Measurements from ENCODE around the gene CCBE1.
"Not testable (repeated sequence)": the region's sequence is repeated elsewhere in the genome, so short reads cannot be mapped to it uniquely, and the experiment has no call there.

The CCBE1 gene

GRCh38 chr18:59528866-59529265 lies 168.4 kb downstream of the CCBE1 start:
- H3K36me3 ChIP-seq (ENCODE audit: control insufficient read depth, insufficient read depth, low read length): no peaks in the 10 kb centered on the region
- no peak overlapping the region for H3K4me3 ChIP-seq (ENCODE audit: low read length)
- H3K27ac ChIP-seq (ENCODE audit: low read depth, low read length): no peak overlapping the region
- H3K9ac ChIP-seq (ENCODE audit: low read length): no peak overlapping the region
- no peaks in the 10 kb centered on the region for H3K4me1 ChIP-seq (ENCODE audit: control insufficient read depth, insufficient read depth, low read length)
- H3K27me3 ChIP-seq (ENCODE audit: control insufficient read depth, insufficient read depth, low read length): no peaks in the 10 kb centered on the region

GRCh38 chr18:59520562-59521355 lies 176.5 kb downstream of the CCBE1 start:
- H3K27me3 ChIP-seq (ENCODE audit: control insufficient read depth, insufficient read depth, low read length): no peaks in the 10 kb centered on the region
- H3K36me3 ChIP-seq (ENCODE audit: control insufficient read depth, insufficient read depth, low read length): no peaks in the 10 kb centered on the region
- no peak overlapping the region for H3K4me3 ChIP-seq (ENCODE audit: low read length)
- H3K9ac ChIP-seq (ENCODE audit: low read length): no peak overlapping the region
- H3K4me1 ChIP-seq (ENCODE audit: control insufficient read depth, insufficient read depth, low read length): peaks cover 14% of the 10 kb centered on the region
- no peak overlapping the region for H3K27ac ChIP-seq (ENCODE audit: low read depth, low read length)

DNA sequence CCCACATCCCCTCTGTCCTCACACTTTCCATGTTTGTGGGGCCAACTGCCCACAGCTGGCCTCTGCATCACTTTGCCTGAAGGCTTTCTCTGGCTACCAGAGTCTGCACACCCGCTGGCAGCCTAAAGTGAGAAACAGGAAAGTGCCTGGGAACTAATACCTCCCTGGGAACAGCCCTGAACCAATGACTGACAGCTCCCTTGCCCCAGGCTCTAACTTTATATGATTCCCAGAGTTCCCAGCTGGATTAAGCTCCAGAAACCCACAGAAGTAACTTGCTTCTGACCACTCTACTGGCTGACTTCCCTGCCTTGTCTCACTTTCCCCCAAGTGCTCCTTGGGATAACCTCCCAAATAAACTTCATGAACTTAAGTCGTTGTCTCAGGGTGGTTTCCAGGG lies 178.5 kb downstream of the CCBE1 start:
- Histone ChIP-seq H3K9ac (ENCODE audit: low read length) (no peak overlapping the region), H3K4me1 (ENCODE audit: control insufficient read depth, insufficient read depth, low read length) (peaks cover 23% of the 10 kb centered on the region), H3K27ac (ENCODE audit: low read depth, low read length) (no peak overlapping the region), H3K27me3 (ENCODE audit: control insufficient read depth, insufficient read depth, low read length) (no peaks in the 10 kb centered on the region), H3K36me3 (ENCODE audit: control insufficient read depth, insufficient read depth, low read length) (no peaks in the 10 kb centered on the region), H3K4me3 (ENCODE audit: low read length) (no peak overlapping the region)

DNA sequence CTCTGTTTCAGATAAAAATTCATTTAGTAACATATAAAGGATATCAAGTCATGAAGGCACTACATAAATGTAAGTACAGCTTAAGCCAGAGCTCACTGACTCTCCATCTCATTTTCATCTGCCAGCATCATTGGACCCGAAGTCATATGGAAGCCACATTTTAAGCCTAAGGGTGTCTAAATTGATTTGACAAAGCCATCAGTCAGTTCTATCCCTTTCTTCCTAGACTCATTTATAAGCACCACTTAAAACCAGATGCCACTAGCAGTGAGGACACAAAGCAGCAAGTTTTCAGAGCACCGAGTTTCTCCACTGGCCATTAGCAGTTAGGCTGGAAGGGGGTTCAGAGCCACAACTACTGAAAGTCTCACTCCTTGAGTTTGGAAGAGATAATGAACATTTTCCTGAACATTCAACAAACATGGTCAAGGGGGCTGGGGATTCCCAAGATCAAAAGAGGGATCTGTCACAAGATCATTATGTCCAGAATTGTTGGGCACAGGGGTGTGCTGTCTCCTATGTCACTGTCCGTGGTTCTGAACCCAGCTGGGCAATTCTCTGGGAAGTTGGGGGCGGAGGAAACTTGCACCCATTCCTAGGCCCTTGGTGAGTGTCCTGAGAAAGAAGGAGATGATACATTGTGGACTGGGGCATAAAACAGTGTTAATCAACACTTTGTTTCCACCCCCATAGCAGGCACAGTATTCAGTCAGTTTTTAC lies 179.6 kb downstream of the CCBE1 start:
- Histone ChIP-seq H3K27ac (ENCODE audit: low read depth, low read length) (no peak overlapping the region), H3K4me1 (ENCODE audit: control insufficient read depth, insufficient read depth, low read length) (peaks cover 27% of the 10 kb centered on the region), H3K9ac (ENCODE audit: low read length) (no peak overlapping the region), H3K27me3 (ENCODE audit: control insufficient read depth, insufficient read depth, low read length) (no peaks in the 10 kb centered on the region), H3K36me3 (ENCODE audit: control insufficient read depth, insufficient read depth, low read length) (no peaks in the 10 kb centered on the region), H3K4me3 (ENCODE audit: low read length) (no peak overlapping the region)

- H3K36me3 ChIP-seq (ENCODE audit: control insufficient read depth, insufficient read depth, low read length): no peaks in the 10 kb centered on the region
- H3K27ac ChIP-seq (ENCODE audit: low read depth, low read length): peak overlapping the region; percentile 87
- no peak overlapping the region for H3K4me3 ChIP-seq (ENCODE audit: low read length)
- H3K27me3 ChIP-seq (ENCODE audit: control insufficient read depth, insufficient read depth, low read length): no peaks in the 10 kb centered on the region
- no peak overlapping the region for H3K9ac ChIP-seq (ENCODE audit: low read length)
- peaks cover 36% of the 10 kb centered on the region for H3K4me1 ChIP-seq (ENCODE audit: control insufficient read depth, insufficient read depth, low read length)
Observed at GRCh38 chr18:59516356-59517155, 180.7 kb downstream of the CCBE1 start.

GRCh38 chr18:59515956-59516355 lies 181.3 kb downstream of the CCBE1 start:
- peaks cover 37% of the 10 kb centered on the region for H3K4me1 ChIP-seq (ENCODE audit: control insufficient read depth, insufficient read depth, low read length)
- not testable (repeated sequence) for H3K9ac ChIP-seq (ENCODE audit: low read length); H3K27me3 ChIP-seq (ENCODE audit: control insufficient read depth, insufficient read depth, low read length); H3K4me3 ChIP-seq (ENCODE audit: low read length); H3K36me3 ChIP-seq (ENCODE audit: control insufficient read depth, insufficient read depth, low read length)
- H3K27ac ChIP-seq (ENCODE audit: low read depth, low read length): peak overlapping the region; percentile 87

GRCh38 chr18:59515147-59515546 lies 182.1 kb downstream of the CCBE1 start:
- Histone ChIP-seq H3K27ac (ENCODE audit: low read depth, low read length) (peak overlapping the region; percentile 87), H3K36me3 (ENCODE audit: control insufficient read depth, insufficient read depth, low read length) (no peaks in the 10 kb centered on the region)

DNA sequence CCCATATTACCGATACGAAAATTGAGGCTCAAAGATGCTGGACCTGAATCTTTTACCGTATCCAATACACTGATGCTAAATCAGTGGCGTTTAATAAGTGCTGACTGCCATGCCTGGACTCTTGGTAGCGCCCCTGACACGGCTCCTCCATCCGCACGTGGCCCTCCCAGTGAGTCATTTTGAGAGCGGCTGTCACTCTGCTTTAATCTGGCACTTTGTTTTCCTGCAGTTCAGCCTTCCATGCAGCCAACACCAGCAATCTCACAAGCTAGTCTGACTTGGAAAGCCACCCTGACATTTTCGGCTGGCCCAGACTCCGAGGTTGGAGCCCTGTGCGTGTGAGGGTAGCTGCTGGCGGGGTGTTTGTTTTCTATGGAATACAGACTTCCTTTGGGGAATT lies 183.0 kb downstream of the CCBE1 start:
- H3K9ac ChIP-seq (ENCODE audit: low read length): no peak overlapping the region
- H3K4me1 ChIP-seq (ENCODE audit: control insufficient read depth, insufficient read depth, low read length): peaks cover 43% of the 10 kb centered on the region
- no peak overlapping the region for H3K4me3 ChIP-seq (ENCODE audit: low read length)
- peak overlapping the region; percentile 87 for H3K27ac ChIP-seq (ENCODE audit: low read depth, low read length)
- H3K36me3 ChIP-seq (ENCODE audit: control insufficient read depth, insufficient read depth, low read length): no peaks in the 10 kb centered on the region
- no peaks in the 10 kb centered on the region for H3K27me3 ChIP-seq (ENCODE audit: control insufficient read depth, insufficient read depth, low read length)

More at GRCh38 chr18:59515147-59515546, 182.1 kb downstream of the CCBE1 start:
- H3K4me3 ChIP-seq (ENCODE audit: low read length): no peak overlapping the region
- H3K27me3 ChIP-seq (ENCODE audit: control insufficient read depth, insufficient read depth, low read length): no peaks in the 10 kb centered on the region
- H3K4me1 ChIP-seq (ENCODE audit: control insufficient read depth, insufficient read depth, low read length): peaks cover 38% of the 10 kb centered on the region
- H3K9ac ChIP-seq (ENCODE audit: low read length): no peak overlapping the region

DNA sequence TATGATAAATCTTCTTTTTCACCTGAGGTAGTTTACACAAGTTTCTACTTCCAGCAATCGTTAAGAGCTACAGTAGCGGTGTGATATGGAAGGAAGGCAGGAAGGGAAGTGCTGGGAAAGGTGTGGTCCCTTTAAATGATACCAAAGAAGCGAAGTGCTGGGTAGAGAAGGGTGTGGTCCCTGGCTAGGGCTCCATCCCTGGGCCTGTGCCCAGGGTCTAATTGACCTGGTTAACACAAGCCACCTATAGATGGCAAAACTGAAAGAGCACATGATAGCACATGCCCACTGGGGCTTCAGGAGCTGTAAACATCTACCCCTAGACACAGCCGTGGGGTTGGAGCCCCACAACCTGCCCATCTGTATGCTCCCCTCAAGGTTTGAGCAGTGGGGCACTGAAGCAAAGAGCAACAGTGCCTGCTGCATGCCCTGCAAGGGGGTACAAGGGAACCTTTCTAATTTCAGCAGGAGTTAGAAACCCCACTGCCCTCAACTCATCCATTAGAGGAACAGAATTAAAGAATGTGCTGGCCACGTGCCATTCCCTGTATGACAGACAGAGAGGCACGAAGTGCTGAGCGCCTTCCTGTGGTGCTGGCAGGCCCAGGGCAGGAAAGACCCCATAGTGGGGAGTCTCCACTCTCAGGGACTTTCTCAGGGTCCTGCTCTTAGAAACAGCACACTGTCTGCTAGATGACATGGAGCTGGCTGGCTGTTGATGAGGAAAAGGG lies 185.0 kb downstream of the CCBE1 start:
- H3K27me3 ChIP-seq (ENCODE audit: control insufficient read depth, insufficient read depth, low read length): no peaks in the 10 kb centered on the region
- H3K9ac ChIP-seq (ENCODE audit: low read length): no peak overlapping the region
- H3K27ac ChIP-seq (ENCODE audit: low read depth, low read length): peak overlapping the region; percentile 61
- H3K4me3 ChIP-seq (ENCODE audit: low read length): no peak overlapping the region
- H3K36me3 ChIP-seq (ENCODE audit: control insufficient read depth, insufficient read depth, low read length): no peaks in the 10 kb centered on the region
- peaks cover 43% of the 10 kb centered on the region for H3K4me1 ChIP-seq (ENCODE audit: control insufficient read depth, insufficient read depth, low read length)

- Histone ChIP-seq H3K27me3 (ENCODE audit: control insufficient read depth, insufficient read depth, low read length) (no peaks in the 10 kb centered on the region), H3K4me1 (ENCODE audit: control insufficient read depth, insufficient read depth, low read length) (peaks cover 28% of the 10 kb centered on the region), H3K9ac (ENCODE audit: low read length) (no peak overlapping the region), H3K4me3 (ENCODE audit: low read length) (no peak overlapping the region), H3K27ac (ENCODE audit: low read depth, low read length) (peak overlapping the region; percentile 59), H3K36me3 (ENCODE audit: control insufficient read depth, insufficient read depth, low read length) (no peaks in the 10 kb centered on the region)
Observed at GRCh38 chr18:59509481-59510442, 187.5 kb downstream of the CCBE1 start.

DNA sequence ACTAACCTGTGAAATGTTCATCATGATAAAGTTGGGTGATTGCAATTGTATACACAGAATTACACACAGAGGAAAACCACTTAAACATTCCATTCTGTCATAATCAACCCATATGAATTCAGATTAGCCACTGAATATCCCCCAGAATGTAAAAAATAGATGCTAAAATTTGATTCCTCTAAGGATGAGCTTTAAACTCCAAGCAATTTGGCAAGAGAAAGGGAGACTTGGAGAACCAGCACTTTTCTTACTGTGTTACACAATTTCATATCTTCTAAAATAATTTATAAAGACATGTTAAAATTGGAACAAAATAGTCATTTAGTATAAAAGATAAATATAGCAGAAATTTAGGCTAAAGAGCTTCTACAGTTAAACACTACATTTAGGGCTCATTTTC lies 191.9 kb downstream of the CCBE1 start:
- Histone ChIP-seq H3K36me3 (ENCODE audit: control insufficient read depth, insufficient read depth, low read length) (no peaks in the 10 kb centered on the region), H3K27ac (ENCODE audit: low read depth, low read length) (peak overlapping the region; percentile 17), H3K27me3 (ENCODE audit: control insufficient read depth, insufficient read depth, low read length) (no peaks in the 10 kb centered on the region), H3K4me1 (ENCODE audit: control insufficient read depth, insufficient read depth, low read length) (peaks cover 34% of the 10 kb centered on the region), H3K9ac (ENCODE audit: low read length) (no peak overlapping the region), H3K4me3 (ENCODE audit: low read length) (no peak overlapping the region)

Measured in rectal smooth muscle tissue (tissue), 1 donor.